Astrocyte of the cerebellum (primary cell): ENCODE data around the gene OR10V1.

Experiments used
- DNase-seq: peaks from one replicate; pipeline ENCODE4 v3.0.0-alpha.2; 2011; ENCODE audit warnings: low read depth
- H3K4me3 ChIP-seq: 2 replicates; pipeline ENCODE4 v1.5.1; 2011; ENCODE audit warnings: mild to moderate bottlenecking, low read depth, low read length, moderate library complexity
- CTCF ChIP-seq: IDR thresholded peaks from 2 replicates; pipeline ENCODE4 v1.5.1; 2012; ENCODE audit warnings: low read length, low read depth, moderate library complexity, mild to moderate bottlenecking; ENCODE audit errors: missing control alignments
- in situ Hi-C: cut with HindIII; loops from 2 replicates; pipeline ENCODE4 v1.10.0; 2017; ENCODE audit warnings: low sequenced_read_pairs

Gene OR10V1

GRCh38 chr11:59673291-59673690, 40.4 kb downstream of the OR10V1 start:
- in situ Hi-C loops, result no loop called here
- no peak for TF ChIP-seq CTCF
- DNase-seq, result no peak
- H3K4me3 ChIP-seq, result no peak overlapping the region

GRCh38 chr11:59671471-59671870, 42.2 kb downstream of the OR10V1 start:
- in situ Hi-C loops, result no loop called here
- TF ChIP-seq CTCF, result no peak
- no peak overlapping the region for H3K4me3 ChIP-seq
- no peak for DNase-seq

- H3K4me3 ChIP-seq, result peak overlapping the region; percentile 92
- in situ Hi-C loops, result loop anchor here (5.0 kb wide), 1 partner anchor 117 kb away; no protein-coding TSS in a partner anchor
- DNase-seq, result peak; percentile 26
- TF ChIP-seq CTCF, result no peak
Measured at GRCh38 chr11:59669611-59670009, 44.0 kb downstream of the OR10V1 start.

GRCh38 chr11:59668950-59669610, 44.6 kb downstream of the OR10V1 start, which contains the start of gene PATL1:
TSS of gene PATL1 (minus strand) at chr11:59669037. CDS start at chr11:59668895, 142 bp downstream.
- no peak for TF ChIP-seq CTCF
- peak within 1 kb of the TSS; percentile 92 for H3K4me3 ChIP-seq
- in situ Hi-C loops, result loop anchor here (5.0 kb wide), 1 partner anchor 117 kb away; no protein-coding TSS in a partner anchor
- DNase-seq, result peak; percentile 96

- in situ Hi-C loops, result loop anchor here (5.0 kb wide), 1 partner anchor 116 kb away; no protein-coding TSS in a partner anchor
- H3K4me3 ChIP-seq, result peak overlapping the region; percentile 92
- peak; percentile 32 for TF ChIP-seq CTCF
- DNase-seq, result no peak
Measured at GRCh38 chr11:59668188-59668949, 45.3 kb downstream of the OR10V1 start.

- DNase-seq, result no peak
- in situ Hi-C loops, result loop anchor here (5.0 kb wide), 1 partner anchor 115 kb away; no protein-coding TSS in a partner anchor
- TF ChIP-seq CTCF, result no peak
- H3K4me3 ChIP-seq, result peak overlapping the region; percentile 92
Measured at GRCh38 chr11:59667812-59668187, 45.8 kb downstream of the OR10V1 start.
